ENCODE data around the gene ZNF212.
"Not testable (repeated sequence)": the region's sequence is repeated elsewhere in the genome, so short reads cannot be mapped to it uniquely, and the experiment has no call there.

Gene ZNF212

DNA sequence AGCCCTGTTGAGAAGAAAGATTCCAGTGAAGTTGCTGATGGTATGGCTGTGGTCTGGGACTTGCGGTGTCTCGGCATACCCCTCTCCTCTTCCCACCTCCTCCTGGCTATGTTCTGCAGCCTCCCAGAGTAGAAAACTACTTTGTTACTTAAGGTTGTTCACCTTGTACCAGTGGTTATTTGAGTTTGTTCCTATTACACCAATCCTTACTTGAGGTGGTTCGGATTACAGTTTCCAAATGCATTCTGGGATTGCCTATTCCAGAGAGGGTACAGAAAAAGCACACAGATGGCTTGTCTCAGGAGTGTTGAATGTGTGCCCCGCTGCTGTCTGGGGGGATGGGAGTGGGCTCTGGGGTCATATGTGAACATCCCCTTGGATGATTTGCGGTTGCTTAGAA, 15.7 kb downstream of the ZNF212 start:
- FAIRE-seq: no peak

DNA sequence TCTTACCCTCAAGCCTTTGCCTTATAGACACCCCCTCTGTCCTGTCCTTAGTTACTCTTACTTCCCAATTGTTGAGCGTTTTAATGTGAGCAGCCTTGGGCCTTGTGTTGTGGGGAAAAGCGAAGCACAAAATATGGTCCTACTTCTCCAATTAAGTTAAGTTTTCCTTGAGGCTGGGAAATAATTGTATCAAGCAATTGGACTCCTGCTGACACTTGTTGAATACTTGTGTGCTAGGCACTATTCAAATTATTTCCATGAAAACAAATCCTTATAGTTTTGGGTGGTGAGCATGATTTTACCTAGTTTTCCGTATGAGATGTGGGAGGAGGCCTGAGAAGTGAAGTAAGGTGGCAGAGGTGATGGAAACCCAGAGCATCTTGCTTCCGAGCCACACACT, 17.1 kb downstream of the ZNF212 start:
- no peak for FAIRE-seq

DNA sequence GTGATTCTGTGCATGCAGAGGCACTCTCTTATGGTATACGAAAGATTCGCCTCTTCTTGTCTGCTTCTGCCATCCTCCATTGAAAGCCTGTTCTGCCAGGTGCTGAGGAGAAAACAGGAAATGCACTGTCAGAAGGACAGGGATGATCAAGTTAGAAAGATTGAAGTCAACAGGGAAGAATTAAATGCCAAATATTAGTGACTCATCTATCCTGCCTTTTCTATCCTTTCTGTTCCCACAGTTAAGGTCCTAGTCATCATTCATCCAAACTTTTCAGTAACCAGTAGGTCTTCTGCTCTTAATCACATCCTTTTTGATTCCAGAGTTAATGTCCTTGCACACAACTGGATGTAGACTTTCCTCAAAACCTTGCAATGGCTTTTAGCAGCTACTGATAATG, 17.7 kb downstream of the ZNF212 start:
- no peak for FAIRE-seq

DNA sequence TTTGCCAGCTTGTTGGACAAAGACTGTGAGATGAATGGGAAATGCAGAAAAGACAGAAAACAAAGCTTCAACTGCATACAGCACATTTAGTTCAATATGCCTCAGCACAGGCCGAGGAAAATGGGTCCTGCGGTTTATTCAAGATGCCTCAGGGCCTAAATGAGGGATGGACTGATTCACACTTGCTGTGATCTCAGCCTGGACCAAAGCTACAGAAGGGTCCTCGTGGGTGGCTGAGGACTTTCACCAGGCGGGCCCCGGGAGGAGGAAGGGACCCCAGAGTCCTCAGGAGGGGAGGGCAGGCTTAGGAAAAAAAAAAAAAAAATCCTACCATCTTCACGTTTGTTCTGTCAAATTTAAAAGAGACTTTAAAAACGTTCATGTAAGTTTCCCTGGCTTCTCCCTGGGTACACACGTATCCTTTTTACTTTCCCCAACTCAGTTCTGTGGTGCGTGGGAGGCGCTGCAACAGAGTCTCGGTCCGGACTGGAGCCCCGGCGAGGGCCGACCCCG, 21.9 kb downstream of the ZNF212 start:
- no peak for FAIRE-seq

DNA sequence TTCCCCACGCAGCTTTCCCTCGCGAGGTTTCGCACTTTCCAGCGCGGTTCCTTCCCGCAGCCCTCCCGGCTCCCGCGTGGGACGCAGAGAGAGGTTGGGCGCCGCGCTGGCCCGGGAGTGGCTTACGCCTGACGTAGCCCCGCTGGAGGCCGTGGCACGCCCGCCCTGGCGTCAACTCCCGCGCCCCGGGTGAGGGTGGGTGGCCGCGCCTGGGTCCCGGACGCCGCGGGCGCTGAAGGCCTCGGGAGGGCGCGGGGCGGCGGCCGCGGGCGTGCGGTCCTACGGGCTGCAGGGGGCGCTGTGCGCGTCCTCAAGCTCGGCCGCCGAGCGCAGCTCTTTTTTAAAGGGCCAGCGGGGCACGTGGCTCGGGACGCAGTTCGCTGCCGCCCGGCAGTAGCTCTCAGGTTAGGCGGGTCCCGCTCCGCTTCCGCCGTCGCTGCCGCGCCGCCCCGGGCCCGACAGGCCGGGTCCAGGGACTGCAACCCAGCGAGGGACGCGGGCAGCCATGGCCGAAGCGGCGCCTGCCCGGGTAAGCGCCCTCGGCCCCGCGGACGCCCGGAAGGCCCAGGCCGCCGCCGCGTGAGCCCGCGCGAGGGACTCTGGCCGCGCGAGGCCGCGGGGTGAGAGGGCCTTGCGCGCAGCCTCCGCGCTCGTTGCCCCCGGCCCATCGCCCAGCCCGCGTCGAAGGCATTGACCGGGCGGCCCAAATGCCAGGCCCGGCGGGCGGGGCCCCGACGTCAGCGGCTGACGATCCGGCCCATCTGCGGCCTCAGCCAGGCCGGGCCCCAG, 22.6 kb downstream of the ZNF212 start, which contains the start of gene ZNF783:
ZNF783 (plus strand) TSS at position 368 of the 789 bp plus-strand sequence; CDS start at position 506, 138 bp downstream.
- no peak for FAIRE-seq

DNA sequence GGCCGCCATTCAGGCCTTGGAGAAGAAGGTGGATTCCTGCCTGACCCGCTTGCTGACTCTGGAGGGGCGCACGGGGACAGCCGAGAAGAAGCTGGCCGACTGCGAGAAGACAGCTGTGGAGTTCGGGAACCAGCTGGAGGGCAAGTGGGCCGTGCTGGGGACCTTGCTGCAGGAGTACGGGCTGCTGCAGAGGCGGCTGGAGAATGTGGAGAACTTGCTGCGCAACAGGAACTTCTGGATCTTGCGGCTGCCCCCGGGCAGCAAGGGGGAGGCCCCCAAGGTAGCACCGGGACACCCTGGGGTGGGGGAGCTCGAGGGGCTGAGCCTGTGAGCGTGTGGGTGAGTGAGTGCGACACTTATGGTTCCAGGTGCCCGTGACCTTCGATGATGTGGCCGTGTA, 27.0 kb downstream of the ZNF212 start:
- no peak for FAIRE-seq

DNA sequence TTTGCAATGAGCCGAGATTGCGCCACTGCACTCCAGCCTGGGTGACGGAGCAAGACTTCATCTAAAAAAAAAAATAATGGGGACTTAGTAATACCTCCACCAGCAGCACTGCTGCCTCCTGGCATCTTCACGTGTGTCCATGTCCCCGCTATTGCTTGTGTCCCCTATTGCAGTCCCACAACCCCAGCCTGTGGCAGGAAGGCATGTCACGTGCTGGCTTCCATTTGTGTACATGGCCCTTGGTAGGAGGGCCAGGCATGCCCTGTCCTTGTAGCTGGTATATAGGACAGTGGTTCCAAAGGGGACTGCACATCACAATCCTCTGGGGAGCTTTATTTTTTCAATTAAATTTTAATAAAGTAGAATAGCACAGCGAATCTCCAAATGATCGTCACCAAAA, 28.3 kb downstream of the ZNF212 start:
- no peak for FAIRE-seq

DNA sequence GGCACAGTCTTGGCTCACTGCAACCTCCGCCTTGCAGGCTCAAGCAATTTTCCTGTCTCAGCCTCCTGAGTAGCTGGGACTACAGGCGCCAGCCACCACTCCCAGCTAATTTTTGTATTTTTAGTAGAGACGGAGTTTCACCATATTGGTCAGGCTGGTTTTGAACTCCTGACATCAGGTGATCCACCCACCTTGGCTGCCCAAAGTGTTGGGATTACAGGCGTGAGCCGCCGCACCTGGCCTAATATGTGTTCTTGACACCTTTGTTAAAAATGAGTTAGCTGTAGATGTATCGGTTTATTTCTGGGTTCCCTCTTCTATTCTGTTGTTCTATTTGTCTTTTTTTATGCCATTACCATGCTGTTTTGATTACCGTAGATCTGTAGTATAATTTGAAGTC, 35.0 kb downstream of the ZNF212 start:
- FAIRE-seq: not testable (repeated sequence)

DNA sequence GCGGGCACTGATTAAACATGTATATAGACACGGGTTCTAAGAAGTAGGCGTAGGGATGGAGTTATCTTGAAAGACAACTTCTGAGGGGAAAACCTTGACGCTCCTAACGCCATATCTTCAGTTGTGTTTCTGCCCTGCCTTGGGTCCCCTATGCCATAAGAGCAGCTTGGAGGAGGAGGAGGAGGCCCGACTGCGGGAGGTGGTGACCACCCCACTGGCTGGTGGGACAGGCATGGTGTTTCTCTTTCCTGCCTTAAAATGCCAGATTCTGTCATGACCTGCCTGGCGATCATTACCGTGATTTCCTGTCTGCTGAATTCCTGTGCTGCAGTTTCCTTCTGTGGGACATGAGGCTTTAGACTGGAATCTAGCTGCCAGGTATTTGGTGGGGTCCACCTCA, 38.4 kb downstream of the ZNF212 start:
- no peak for FAIRE-seq

DNA sequence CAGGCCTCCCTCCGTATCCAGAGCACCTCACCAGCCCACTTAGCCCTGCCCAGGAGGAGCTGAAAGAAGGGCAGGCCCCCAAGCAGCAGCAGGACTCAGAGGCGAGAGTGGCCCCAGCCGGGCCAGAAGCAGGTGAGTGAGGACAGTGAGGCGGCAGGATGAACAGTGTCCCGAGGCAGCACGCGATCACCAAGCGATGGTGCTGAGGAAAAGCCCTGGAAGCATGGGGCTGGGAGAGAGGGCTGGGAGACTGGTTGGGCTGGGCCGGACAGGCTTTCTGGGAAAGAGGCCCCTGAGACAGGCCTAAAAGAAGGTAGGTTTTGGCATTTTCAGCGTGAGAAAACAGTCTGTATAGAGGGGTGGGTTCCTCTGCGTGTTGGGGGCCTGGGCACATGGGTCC, 38.9 kb downstream of the ZNF212 start:
- FAIRE-seq: no peak

DNA sequence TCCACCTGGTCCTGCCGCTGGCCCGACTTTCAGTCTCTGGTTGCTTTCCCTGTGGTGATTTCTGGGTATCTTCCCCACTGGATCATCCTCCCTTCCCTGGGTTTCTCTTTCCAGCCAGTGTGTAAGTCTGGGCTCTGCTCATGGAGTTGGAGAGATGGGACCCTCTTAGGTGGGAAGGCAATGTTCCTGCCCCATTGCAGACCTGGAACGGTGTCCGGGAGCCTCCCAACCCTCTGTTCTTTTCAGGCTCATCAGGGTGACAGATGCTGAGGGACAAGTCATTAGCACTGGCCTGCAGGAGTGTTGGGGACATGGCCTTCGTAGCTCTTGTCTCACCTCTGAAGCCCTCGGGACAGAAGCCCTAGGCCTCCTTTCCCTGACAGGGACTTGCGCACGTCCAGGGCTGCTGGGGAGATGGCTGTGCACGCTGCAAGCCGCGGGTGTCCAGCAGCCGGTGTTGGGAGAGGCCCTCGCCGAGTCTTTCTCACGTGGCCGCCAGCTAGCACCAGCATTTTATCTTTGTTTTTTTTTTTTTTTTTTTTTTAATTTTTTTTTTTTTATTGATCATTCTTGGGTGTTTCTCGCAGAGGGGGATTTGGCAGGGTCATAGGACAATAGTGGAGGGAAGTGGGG, 39.8 kb downstream of the ZNF212 start:
- FAIRE-seq: no peak

DNA sequence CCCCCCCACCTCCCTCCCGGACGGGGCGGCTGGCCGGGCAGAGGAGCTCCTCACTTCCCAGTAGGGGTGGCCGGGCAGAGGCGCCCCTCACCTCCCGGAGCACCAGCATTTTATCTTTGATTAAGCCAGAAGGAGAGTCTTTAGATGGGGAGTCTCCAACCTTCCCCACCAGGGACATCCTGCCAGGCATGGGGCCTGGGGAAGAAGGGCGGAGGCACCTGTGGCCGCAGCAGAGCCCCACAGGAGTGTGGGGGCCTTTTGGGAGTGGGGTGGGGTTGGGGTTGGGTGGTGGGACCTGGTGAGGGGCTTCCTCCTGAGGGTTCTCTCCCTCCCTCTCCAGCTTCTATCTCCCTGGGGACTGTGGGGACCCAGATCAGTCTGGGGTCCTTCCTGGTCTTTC, 40.7 kb downstream of the ZNF212 start:
- no peak for FAIRE-seq

DNA sequence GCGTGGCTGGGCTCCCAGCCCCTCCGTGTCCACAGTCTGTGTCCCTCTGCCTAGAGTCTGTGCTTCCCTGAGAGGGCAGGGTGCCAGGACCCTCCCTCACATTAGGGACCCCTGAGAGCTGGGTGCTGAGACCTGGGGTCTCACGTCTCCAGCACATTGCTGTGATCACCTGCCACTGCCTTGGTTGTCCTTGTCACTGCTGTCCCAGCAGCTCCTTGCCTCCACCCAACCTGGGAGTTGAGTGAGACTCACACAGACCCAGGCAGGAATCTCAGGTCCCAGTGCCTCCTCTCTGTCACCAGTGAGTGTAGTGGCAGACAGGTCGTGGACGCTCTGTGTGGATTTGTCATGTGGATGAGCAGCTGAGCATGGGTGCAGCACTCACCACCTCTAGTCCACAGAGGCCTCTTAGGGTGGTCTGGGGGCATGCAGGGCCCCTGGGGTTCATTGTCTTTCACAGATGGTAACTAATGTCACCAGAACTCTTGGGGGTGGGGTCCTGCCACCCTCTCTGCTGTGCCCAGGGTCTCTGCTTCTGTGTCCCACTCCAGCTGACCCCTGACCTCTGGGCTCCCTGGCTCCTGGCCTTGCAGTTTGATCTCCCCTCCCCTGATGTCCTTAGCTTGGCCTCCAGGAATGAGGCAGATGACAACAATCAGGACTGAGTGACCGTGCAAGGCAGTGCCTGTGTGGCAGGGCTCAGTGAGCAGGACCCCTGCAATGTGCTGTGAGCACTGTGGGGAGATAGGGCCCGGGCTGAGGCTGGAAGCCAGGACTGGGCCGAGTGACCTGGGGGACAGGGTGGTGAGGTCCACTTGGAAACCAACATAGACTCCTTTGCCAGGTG, 41.4 kb downstream of the ZNF212 start:
- no peak for FAIRE-seq

DNA sequence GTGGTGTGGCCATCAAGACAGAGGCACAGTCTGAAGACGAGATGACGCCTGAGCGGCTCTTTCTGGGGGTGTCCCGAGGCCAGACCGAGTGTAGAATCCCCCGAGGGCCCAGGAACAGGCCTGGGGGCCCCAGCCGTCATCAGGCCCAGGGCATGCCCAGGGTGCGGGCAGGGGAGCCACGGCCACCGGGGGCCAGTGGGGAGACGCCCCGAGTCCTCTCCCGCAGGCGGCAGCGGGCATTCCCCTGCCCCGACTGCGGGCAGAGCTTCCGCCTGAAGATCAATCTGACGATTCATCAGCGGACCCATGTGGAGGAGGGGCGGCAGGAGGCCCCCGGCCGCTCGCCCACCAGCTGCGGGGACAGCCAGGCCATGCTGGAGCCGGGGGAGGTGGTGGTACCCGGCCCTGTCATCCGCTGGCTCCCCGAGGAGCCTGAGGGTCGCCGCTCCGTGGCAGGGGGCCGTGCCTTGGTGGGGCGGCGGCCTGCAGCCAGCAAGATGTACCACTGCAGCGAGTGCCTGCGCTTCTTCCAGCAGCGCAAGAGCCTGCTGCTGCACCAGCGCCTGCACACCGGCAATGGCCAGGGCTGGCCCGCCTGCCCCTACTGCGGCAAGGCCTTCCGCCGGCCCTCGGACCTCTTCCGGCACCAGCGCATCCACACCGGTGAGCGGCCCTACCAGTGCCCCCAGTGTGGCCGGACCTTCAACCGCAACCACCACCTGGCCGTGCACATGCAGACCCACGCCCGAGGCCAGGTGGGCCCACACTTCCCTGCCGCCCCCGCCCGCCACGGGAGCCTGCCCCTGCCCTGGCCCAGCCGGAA, 42.3 kb downstream of the ZNF212 start:
- FAIRE-seq: no peak

DNA sequence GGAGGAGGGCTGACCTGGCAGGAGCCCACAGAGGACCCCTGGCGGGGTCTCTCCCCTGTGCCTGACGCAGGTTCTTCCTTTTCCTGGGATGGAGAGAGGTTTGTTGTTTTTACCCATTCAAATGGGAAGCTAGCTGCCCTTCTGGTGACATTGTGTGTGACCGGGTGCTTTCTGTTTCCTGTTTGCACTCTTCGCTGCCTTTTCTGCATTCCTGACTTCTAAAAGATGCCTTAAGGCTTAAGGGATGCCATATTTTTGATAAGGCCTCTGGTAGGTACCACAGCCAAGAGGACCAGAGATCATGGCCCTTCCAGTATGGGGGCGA, 42.8 kb downstream of the ZNF212 start:
- no peak for FAIRE-seq

DNA sequence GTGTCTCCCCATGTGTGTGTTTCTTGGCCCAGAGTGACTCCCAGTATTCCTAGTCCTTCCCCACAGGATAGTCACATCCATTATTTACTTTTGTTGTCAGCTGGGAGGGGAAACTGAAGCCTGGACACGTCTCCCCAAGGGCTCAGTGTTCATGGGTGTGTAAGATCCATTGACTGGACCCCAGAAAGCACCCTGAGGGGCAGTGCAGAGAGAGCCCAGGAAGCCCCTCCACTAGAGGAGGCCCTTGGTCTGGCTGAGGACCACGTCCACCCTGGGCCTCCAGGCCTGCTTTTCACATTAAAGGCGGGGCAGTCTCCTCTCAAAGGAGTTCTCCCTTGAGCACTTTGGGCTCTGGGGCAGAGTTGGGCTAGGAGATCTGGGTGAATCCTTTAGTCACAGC, 43.9 kb downstream of the ZNF212 start:
- FAIRE-seq: no peak

DNA sequence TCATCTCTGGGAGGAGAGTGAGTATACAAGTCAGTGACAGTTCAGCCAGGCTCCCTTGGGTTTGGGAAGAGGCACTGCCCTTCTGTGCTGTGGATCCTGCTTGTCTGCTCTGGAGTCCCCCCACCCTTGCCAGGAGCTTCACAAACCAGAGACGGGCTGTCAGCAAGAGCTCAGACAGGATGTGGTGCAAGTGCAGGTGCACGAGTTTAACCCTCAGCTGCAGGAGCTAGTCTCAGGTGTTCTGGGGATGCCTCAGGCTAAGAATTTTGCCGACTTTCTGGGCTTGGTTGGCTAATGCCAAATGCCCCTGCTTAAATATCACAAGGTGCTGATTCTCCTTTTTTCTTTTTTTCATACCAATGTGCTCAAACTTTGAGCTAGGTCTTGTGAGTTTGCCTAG, 44.9 kb downstream of the ZNF212 start:
- no peak for FAIRE-seq

DNA sequence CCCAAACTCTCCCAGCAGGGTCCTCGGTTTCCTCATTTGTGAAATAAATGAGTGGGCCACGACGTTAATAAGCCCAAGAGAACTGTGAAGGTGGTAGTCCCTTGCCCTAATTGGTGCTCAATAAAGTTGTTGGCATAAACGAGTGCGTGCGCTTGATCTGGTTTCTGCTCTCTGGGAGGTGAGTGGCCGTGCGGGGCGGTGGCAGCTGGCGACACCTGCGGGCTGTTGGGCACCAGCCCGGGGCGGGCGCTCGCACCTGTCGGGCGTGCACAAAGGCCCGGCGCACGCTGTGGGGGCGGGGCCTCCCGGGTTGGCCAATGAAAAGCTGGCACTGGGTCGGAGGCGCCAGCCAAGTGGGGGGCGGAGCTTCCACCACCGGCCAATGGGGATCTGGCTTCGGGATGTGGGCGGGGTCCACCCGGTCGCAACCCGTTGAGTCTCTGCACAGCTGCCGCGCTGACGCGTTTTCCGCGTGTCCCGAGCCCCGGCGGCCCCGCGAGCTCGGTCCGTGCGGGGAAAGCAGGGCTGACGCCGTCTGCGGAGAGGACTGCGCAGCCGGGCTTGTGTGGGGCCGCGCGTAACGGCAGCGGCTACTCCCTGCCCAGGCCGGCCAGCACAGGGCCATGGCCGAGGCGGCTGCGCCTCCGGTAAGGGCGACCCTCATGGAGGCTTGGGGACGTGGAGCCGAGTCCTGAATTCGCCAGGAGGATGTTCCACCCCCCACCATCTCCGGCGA, 45.6 kb downstream of the ZNF212 start:
- FAIRE-seq: no peak

DNA sequence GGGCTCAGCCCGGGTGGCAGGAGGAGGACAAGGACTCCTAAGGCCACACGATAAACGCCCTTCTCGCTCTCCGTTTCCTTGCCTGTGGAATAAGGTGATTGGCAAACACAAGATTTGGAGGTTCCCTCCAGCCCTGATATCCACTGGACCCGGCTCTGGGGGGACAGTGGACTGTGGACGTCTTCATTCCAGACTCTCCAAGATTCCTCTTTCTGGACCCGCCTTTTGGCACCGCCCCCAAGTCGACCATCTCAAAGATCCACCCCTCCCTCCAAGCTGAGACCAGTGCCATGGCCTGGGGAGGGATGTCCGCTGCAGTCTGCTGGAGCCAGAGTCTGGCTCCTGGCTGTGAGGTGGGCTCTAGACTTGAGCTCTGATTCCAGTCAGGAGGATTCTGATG, 46.2 kb downstream of the ZNF212 start:
- FAIRE-seq: no peak

DNA sequence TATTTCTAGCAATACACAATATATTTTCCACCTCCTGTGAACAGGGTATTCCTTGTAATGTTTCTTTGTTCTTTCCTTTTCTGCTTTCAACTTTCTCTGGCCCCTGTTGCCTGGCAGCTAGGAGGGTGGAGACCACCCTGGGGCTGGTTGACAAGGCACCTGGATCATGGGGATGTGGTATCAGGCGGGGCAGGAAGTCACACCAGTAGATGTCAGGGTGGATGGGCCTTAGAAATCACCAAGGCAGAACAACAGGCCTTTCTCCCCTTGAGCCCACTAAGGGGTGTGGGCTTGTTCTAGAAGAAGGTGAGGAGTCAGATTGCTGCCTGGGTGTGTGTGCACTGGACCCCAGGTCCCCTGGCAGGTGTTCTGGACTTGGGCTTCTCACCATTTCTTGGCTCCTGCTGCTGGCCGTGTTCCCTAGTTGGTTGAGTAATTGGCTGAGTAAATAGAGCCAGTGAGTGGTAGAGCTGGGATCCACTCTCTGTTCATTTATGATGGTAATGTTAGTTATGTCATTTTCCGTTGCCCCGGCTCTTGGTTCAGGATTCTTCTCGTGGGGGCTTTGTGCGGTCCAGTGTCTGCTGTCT, 47.5 kb downstream of the ZNF212 start:
- no peak for FAIRE-seq

DNA sequence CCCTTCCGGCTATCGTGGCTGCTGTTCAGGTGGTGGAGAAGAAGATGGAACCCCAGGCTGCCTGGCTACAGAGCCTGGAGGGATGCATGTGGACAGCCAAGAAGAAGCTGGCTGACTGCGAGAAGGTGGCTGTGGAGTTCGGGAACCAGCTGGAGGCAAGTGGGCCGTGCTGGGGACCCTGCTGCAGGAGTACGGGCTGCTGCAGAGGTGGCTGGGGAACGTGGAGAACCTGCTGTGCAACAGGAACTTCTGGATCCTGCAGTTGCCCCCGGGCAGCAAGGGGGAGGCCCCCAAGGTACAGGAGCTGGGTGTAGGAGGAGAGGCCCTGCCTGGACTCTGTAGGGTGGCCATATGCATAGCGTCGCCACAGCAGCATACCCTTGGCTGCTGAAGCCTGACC, 48.2 kb downstream of the ZNF212 start:
- FAIRE-seq: no peak

DNA sequence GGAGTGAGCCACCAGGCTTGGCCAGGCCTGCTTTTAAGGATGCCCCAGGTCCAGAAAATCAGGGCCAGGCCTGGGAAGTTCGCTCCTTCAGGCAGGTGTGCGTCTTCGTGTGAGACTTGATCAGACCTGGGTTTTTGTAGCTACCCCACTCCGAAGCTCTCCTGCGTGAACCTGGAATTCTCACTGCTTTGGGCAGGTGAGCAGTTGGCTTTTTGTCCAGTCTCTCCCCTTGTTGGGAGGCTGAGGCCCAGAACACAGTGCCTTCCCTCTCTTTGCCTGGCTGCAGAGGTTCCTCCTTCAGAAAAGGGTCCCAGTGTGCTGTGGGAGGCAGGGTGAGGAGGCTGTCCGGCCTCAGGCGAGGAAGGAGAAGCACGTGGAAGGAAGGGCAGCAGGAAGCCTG, 49.8 kb downstream of the ZNF212 start:
- FAIRE-seq: no peak

Measured in colon (tissue), 2 donors.